Sciatic nerve (tissue), 2 donors: Measurements from ENCODE around the gene THBS3. TPM values are rescaled to one million over a fixed set of nuclear protein-coding genes. Genes with fewer than 3 reads are reported as not detected.
"Not testable (repeated sequence)": the region's sequence is repeated elsewhere in the genome, so short reads cannot be mapped to it uniquely, and the experiment has no call there.

Experiments used
- ATAC-seq: fragments of 200-7000 bp; cut with Tn5 transposase; one replicate; pipeline ENCODE4 v1.9.1; 2020; ENCODE audit warnings: mild to moderate bottlenecking, moderate library complexity
- DNase-seq: peaks from one replicate; pipeline ENCODE4 v3.0.0-alpha.2; 2020; ENCODE audit warnings: low spot score
- intact Hi-C: fragments of 100-400 bp; cut with DNase I; formaldehyde crosslinking; loops from one replicate; pipeline ENCODE4 v1.14.2; 2022
- total RNA-seq: library from RNA; stranded (reverse); fragmentation: NEBNext Ultra II Directional; extraction: Animal tissue kit (Norgen Biotek cat#: 25700); gene quantifications from one replicate; pipeline ENCODE4 v1.2.1, GENCODE V29; 2021
- donor health status: DM: no; HTN: no; CAD: no.
- donor health status: DM: no; HTN: no; CAD: no.

Gene THBS3
- total RNA-seq, 1 donor from 2014 or later: 58.8 TPM

- ATAC-seq (peak; percentile 36), DNase-seq (peak; percentile 81)
- intact Hi-C loops: no loop called here
Measured at GRCh38 chr1:155241069-155241679, 33.5 kb upstream of the THBS3 start.

- intact Hi-C loops: no loop called here
- DNase-seq: no peak
- no peak for ATAC-seq
Measured at GRCh38 chr1:155236451-155236850, 28.8 kb upstream of the THBS3 start.

- intact Hi-C loops, ATAC-seq, DNase-seq: not testable (repeated sequence)
Measured at GRCh38 chr1:155235375-155235774, 27.7 kb upstream of the THBS3 start.

GRCh38 chr1:155233502-155233901, 25.8 kb upstream of the THBS3 start:
- intact Hi-C loops: loop anchor here (5.0 kb wide), 1 partner anchor 1509 kb away; the partner anchor contains the start of gene MRPL24
- ATAC-seq, DNase-seq: not testable (repeated sequence)

- intact Hi-C loops: loop anchor here (5.0 kb wide), 1 partner anchor 1510 kb away; the partner anchor contains the start of gene MRPL24
- peak; percentile 7 for ATAC-seq
Measured at GRCh38 chr1:155232001-155232978, 24.6 kb upstream of the THBS3 start.

GRCh38 chr1:155231302-155231701, 23.6 kb upstream of the THBS3 start:
- ATAC-seq, DNase-seq: not testable (repeated sequence)
- intact Hi-C loops: loop anchor here (5.0 kb wide), 1 partner anchor 1511 kb away; the partner anchor contains the start of gene MRPL24

More at GRCh38 chr1:155232001-155232978, 24.6 kb upstream of the THBS3 start:
- DNase-seq: peak; percentile 74

- ATAC-seq (no peak), DNase-seq (no peak)
- intact Hi-C loops: no loop called here
Measured at GRCh38 chr1:155228096-155228427, 20.4 kb upstream of the THBS3 start.

GRCh38 chr1:155227261-155228095, 19.8 kb upstream of the THBS3 start:
- intact Hi-C loops: no loop called here
- DNase-seq (peak; percentile 98), ATAC-seq (peak; percentile 98)

GRCh38 chr1:155226910-155227260, 19.2 kb upstream of the THBS3 start:
- DNase-seq: no peak
- peak; percentile 46 for ATAC-seq
- intact Hi-C loops: no loop called here

GRCh38 chr1:155226188-155226909, 18.7 kb upstream of the THBS3 start:
- DNase-seq (peak; percentile 84), ATAC-seq (peak; percentile 75)
- intact Hi-C loops: no loop called here

- DNase-seq, intact Hi-C loops, ATAC-seq: not testable (repeated sequence)
Measured at GRCh38 chr1:155225404-155225759, 17.7 kb upstream of the THBS3 start.

GRCh38 chr1:155223047-155223446, 15.3 kb upstream of the THBS3 start:
- intact Hi-C loops: no loop called here
- DNase-seq: no peak
- ATAC-seq: no peak

GRCh38 chr1:155220211-155220965, 12.7 kb upstream of the THBS3 start:
- intact Hi-C loops, DNase-seq, ATAC-seq: not testable (repeated sequence)

- intact Hi-C loops: no loop called here
- peak; percentile 70 for ATAC-seq
- no peak for DNase-seq
Measured at GRCh38 chr1:155219592-155220031, 11.9 kb upstream of the THBS3 start.

- peak; percentile 83 for ATAC-seq
- no peak for DNase-seq
- intact Hi-C loops: no loop called here
Measured at GRCh38 chr1:155218854-155219591, 11.3 kb upstream of the THBS3 start.

- DNase-seq, intact Hi-C loops, ATAC-seq: not testable (repeated sequence)
Measured at GRCh38 chr1:155214702-155215101, 7.0 kb upstream of the THBS3 start.

GRCh38 chr1:155212051-155212440, 4.3 kb upstream of the THBS3 start:
- intact Hi-C loops, ATAC-seq, DNase-seq: not testable (repeated sequence)
